HepG2 (cell line): ENCODE results near the gene TUBA4B. TPM values are rescaled to one million over a fixed set of nuclear protein-coding genes. Genes with fewer than 3 reads are reported as not detected.
A peak's percentile ranks its signal among the peaks of the same experiment; 100 is the strongest.

ENCODE experiments used
- FOXA1 ChIP-seq, 2 experiments: fragments of 450-650 bp in 1 of 2; sonication (generic) in 1 of 2; formaldehyde crosslinking in 1 of 2; IDR thresholded peaks; 2 replicates each; pipeline versions ENCODE4 v1.4.0 to v1.6.1; 2016 to 2020; ENCODE audit warnings: missing genetic modification reagents in 1 of 2
- FOXJ3 ChIP-seq: sonication (generic); formaldehyde crosslinking; IDR thresholded peaks from 2 replicates; pipeline ENCODE4 v1.4.0; 2020; ENCODE audit warnings: missing genetic modification reagents, mild to moderate bottlenecking, borderline replicate concordance
- GFI1 ChIP-seq: sonication (generic); formaldehyde crosslinking; IDR thresholded peaks from 2 replicates; pipeline ENCODE4 v1.5.0; 2020; ENCODE audit warnings: missing genetic modification reagents, mild to moderate bottlenecking, borderline replicate concordance
- MATR3 ChIP-seq: sonication (generic); formaldehyde crosslinking; IDR thresholded peaks from 2 replicates; pipeline ENCODE4 v1.4.0; 2020; ENCODE audit warnings: missing genetic modification reagents
- NKX3-1 ChIP-seq: sonication (generic); formaldehyde crosslinking; IDR thresholded peaks from 2 replicates; pipeline ENCODE4 v1.5.0; 2020; ENCODE audit warnings: missing genetic modification reagents
- ONECUT2 ChIP-seq: sonication (generic); formaldehyde crosslinking; IDR thresholded peaks from 2 replicates; pipeline ENCODE4 v1.4.0; 2020; ENCODE audit warnings: missing genetic modification reagents
- SALL1 ChIP-seq: sonication (generic); formaldehyde crosslinking; IDR thresholded peaks from 2 replicates; pipeline ENCODE4 v1.8.0; 2022; ENCODE audit warnings: mild to moderate bottlenecking, missing genetic modification reagents
- SAP130 ChIP-seq: IDR thresholded peaks from 2 replicates; pipeline ENCODE4 v1.6.1; 2016; ENCODE audit warnings: low read depth
- SNRNP70 ChIP-seq: fragments of 200-400 bp; formaldehyde crosslinking; IDR thresholded peaks from 2 replicates; pipeline ENCODE4 v1.6.1; 2017; ENCODE audit warnings: mild to moderate bottlenecking, low read depth, low read length, moderate library complexity
- YY1 ChIP-seq: IDR thresholded peaks from 2 replicates; pipeline ENCODE4 v1.6.1; 2011; ENCODE audit warnings: low read length, low read depth, moderate library complexity, mild to moderate bottlenecking; ENCODE audit not compliant: insufficient read depth, insufficient replicate concordance
- ZBTB21 ChIP-seq: sonication (generic); formaldehyde crosslinking; IDR thresholded peaks from 2 replicates; pipeline ENCODE4 v1.4.0; 2020; ENCODE audit warnings: missing genetic modification reagents
- ZFP36L2 ChIP-seq: sonication (generic); formaldehyde crosslinking; IDR thresholded peaks from 2 replicates; pipeline ENCODE4 v1.4.0; 2020; ENCODE audit warnings: missing genetic modification reagents
- ZNF136 ChIP-seq: sonication (generic); formaldehyde crosslinking; IDR thresholded peaks from 2 replicates; pipeline ENCODE4 v1.8.1; 2022; ENCODE audit warnings: low read depth, mild to moderate bottlenecking, moderate library complexity, missing genetic modification reagents
- ZNF33B ChIP-seq: sonication (generic); formaldehyde crosslinking; IDR thresholded peaks from 2 replicates; pipeline ENCODE4 v1.5.1; 2020; ENCODE audit warnings: mild to moderate bottlenecking, missing genetic modification reagents
- ZNF572 ChIP-seq: sonication (generic); formaldehyde crosslinking; IDR thresholded peaks from 2 replicates; pipeline ENCODE4 v1.5.1; 2020; ENCODE audit warnings: mild to moderate bottlenecking, missing genetic modification reagents
- polyA plus RNA-seq, 8 experiments: library from polyadenylated mRNA; depleted of rRNA in 3 of 8; stranded (reverse) in 7 of 8; unstranded in 1 of 8; fragments of >200 nt; fragmentation: Illumina TruSeq in 4 of 8; extraction: Trizol in 4 of 8; gene quantifications; 2 replicates each; pipeline versions ENCODE4 v1.2.1 to v1.2.3, GENCODE V29; 2011 to 2016; ENCODE audit warnings: low read depth in 4 of 8, missing spikeins in 1 of 8, mixed read lengths in 1 of 8; ENCODE audit not compliant: insufficient read depth in 1 of 8
- total RNA-seq, 5 experiments: library from RNA; depleted of rRNA; stranded (reverse); fragments of >200 nt; fragmentation: Illumina TruSeq; extraction: Trizol; gene quantifications; 2 replicates each; pipeline ENCODE4 v1.2.3, GENCODE V29; 2016; ENCODE audit warnings: low read depth in 1 of 5
- TF ChIP-seq, protein P1 (sequence below): sonication (generic); formaldehyde crosslinking; IDR thresholded peaks from one replicate; pipeline ENCODE4 v1.5.1; 2020; ENCODE audit warnings: mild to moderate bottlenecking, missing genetic modification reagents; ENCODE audit errors: not compliant biosample characterization
- TF ChIP-seq, protein P2 (sequence below): sonication (generic); formaldehyde crosslinking; IDR thresholded peaks from 2 replicates; pipeline ENCODE4 v1.4.0; 2020; ENCODE audit warnings: mild to moderate bottlenecking, missing genetic modification reagents
- TF ChIP-seq, protein P3 (sequence below): sonication (generic); formaldehyde crosslinking; IDR thresholded peaks from 2 replicates; pipeline ENCODE4 v1.5.0; 2020; ENCODE audit warnings: missing genetic modification reagents

The TUBA4B gene
- total and polyA plus RNA-seq, 2 of the 13 experiments (the other 11 are each of a cell fraction or from before 2014, with no cell fraction given), result 0.18 to 0.22 TPM

DNA sequence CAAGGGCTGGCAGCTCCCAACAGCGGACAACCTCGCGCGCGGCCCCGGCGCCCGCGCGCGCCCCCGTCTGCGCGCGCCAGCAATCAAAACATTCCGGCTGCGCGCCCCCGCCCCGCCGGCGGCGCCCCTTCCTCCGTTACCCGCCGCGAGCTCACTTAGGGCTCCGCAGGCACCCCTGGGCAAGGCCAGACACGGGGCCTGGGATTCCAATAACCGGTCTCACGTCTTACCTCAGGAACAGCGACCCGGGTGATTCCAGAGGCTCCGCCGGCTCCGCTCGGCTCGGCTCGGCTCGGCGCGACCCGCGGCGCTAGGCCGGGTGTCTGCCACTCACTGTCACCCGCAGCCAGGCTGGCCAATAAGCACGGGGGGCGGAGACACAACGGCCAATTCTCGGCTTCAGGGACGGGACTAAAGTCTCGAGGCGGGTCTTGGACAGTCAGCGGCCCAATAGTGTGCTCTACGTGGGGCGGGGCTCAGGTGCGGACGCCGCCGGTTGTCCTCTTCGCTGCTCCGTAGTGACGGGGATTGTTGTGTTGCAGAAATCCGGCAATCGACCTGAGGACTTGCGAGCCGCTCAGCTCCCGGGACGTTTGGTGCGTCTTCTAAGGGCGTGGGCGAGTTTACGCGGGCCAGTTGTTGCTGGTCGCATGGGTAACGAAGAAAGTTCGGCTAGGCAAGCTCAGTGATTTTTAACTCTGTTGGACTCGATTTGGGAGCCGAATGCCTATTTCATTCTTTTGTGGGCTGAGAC is 23.6 kb upstream of the TUBA4B start, which contains the start of the genes ANKZF1 and ATG9A (continued):
- TF ChIP-seq ZNF33B (CRISPR knock-in tag) (peak; percentile 79; the same call in 1 of the 2 replicates), ZNF136 (peak; percentile 28; the same call in 1 of the 2 replicates), NKX3-1 (CRISPR knock-in tag) (no peak; the same call in 1 of the 2 replicates), FOXA1 (IDR thresholded peaks at IDR 0.05) (no peak), FOXA1 (CRISPR knock-in tag; IDR thresholded peaks at IDR 0.05) (no peak; the same call in 1 of the 2 replicates), ONECUT2 (CRISPR knock-in tag) (peak; percentile 71), GFI1 (CRISPR knock-in tag) (0 out of 2 replicates have a peak, but pooled peaks have one; percentile 19), SAP130 (CRISPR knock-in tag) (peak; percentile 94), ZNF572 (0 out of 2 replicates have a peak, but pooled peaks have one; percentile 35), SNRNP70 (no peak), YY1 (peak; percentile 13), FOXJ3 (CRISPR knock-in tag) (peak; percentile 13; the same call in 1 of the 2 replicates), ZFP36L2 (CRISPR knock-in tag) (no peak), ZBTB21 (CRISPR knock-in tag) (no peak), MATR3 (no peak), SALL1 (CRISPR knock-in tag) (peak; percentile 75)
- TF ChIP-seq, protein P1, sequence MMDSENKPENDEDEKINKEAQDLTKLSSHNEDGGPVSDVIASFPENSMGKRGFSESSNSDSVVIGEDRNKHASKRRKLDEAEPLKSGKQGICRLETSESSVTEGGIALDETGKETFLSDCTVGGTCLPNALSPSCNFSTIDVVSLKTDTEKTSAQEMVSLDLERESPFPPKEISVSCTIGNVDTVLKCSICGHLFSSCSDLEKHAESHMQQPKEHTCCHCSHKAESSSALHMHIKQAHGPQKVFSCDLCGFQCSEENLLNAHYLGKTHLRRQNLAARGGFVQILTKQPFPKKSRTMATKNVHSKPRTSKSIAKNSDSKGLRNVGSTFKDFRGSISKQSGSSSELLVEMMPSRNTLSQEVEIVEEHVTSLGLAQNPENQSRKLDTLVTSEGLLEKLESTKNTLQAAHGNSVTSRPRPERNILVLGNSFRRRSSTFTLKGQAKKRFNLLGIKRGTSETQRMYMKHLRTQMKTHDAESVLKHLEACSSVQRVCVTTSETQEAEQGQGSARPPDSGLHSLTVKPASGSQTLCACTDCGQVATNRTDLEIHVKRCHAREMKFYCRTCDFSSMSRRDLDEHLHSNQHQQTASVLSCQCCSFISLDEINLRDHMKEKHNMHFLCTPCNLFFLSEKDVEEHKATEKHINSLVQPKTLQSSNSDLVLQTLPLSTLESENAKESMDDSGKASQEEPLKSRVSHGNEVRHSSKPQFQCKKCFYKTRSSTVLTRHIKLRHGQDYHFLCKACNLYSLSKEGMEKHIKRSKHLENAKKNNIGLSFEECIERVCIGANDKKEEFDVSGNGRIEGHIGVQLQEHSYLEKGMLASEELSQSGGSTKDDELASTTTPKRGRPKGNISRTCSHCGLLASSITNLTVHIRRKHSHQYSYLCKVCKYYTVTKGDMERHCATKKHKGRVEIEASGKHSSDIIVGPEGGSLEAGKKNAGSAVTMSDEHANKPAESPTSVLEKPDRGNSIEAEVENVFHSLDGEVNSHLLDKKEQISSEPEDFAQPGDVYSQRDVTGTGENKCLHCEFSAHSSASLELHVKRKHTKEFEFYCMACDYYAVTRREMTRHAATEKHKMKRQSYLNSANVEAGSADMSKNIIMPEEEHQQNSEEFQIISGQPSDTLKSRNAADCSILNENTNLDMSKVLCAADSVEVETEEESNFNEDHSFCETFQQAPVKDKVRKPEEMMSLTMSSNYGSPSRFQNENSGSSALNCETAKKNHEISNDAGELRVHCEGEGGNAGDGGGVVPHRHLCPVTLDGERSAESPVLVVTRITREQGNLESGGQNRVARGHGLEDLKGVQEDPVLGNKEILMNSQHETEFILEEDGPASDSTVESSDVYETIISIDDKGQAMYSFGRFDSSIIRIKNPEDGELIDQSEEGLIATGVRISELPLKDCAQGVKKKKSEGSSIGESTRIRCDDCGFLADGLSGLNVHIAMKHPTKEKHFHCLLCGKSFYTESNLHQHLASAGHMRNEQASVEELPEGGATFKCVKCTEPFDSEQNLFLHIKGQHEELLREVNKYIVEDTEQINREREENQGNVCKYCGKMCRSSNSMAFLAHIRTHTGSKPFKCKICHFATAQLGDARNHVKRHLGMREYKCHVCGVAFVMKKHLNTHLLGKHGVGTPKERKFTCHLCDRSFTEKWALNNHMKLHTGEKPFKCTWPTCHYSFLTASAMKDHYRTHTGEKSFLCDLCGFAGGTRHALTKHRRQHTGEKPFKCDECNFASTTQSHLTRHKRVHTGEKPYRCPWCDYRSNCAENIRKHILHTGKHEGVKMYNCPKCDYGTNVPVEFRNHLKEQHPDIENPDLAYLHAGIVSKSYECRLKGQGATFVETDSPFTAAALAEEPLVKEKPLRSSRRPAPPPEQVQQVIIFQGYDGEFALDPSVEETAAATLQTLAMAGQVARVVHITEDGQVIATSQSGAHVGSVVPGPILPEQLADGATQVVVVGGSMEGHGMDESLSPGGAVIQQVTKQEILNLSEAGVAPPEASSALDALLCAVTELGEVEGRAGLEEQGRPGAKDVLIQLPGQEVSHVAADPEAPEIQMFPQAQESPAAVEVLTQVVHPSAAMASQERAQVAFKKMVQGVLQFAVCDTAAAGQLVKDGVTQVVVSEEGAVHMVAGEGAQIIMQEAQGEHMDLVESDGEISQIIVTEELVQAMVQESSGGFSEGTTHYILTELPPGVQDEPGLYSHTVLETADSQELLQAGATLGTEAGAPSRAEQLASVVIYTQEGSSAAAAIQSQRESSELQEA, result peak; percentile 95
- TF ChIP-seq, protein P2, sequence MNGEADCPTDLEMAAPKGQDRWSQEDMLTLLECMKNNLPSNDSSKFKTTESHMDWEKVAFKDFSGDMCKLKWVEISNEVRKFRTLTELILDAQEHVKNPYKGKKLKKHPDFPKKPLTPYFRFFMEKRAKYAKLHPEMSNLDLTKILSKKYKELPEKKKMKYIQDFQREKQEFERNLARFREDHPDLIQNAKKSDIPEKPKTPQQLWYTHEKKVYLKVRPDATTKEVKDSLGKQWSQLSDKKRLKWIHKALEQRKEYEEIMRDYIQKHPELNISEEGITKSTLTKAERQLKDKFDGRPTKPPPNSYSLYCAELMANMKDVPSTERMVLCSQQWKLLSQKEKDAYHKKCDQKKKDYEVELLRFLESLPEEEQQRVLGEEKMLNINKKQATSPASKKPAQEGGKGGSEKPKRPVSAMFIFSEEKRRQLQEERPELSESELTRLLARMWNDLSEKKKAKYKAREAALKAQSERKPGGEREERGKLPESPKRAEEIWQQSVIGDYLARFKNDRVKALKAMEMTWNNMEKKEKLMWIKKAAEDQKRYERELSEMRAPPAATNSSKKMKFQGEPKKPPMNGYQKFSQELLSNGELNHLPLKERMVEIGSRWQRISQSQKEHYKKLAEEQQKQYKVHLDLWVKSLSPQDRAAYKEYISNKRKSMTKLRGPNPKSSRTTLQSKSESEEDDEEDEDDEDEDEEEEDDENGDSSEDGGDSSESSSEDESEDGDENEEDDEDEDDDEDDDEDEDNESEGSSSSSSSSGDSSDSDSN (CRISPR knock-in tag), result peak; percentile 33
- TF ChIP-seq, protein P3, sequence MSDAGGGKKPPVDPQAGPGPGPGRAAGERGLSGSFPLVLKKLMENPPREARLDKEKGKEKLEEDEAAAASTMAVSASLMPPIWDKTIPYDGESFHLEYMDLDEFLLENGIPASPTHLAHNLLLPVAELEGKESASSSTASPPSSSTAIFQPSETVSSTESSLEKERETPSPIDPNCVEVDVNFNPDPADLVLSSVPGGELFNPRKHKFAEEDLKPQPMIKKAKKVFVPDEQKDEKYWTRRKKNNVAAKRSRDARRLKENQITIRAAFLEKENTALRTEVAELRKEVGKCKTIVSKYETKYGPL (CRISPR knock-in tag), result peak; percentile 35; the same call in 1 of the 2 replicates
